Skeletal muscle tissue (tissue), 4 donors: ENCODE measurements around the gene SKP2. TPM values are rescaled to one million over a fixed set of nuclear protein-coding genes. Genes with fewer than 3 reads are reported as not detected.
"Not testable (repeated sequence)": the region's sequence is repeated elsewhere in the genome, so short reads cannot be mapped to it uniquely, and the experiment has no call there.

Source experiments
- H3K27ac ChIP-seq: one replicate; pipeline ENCODE4 v1.7.0; 2013; ENCODE audit warnings: mild to moderate bottlenecking, low read depth, low read length, inconsistent platforms
- H3K27me3 ChIP-seq, 3 donors: one replicate each; pipeline ENCODE4 v1.7.0; 2013; ENCODE audit warnings: low read length in 3 of 3; ENCODE audit not compliant: control insufficient read depth in 3 of 3, insufficient read depth in 3 of 3
- H3K36me3 ChIP-seq, 3 donors: one replicate each; pipeline ENCODE4 v1.7.0; 2013; ENCODE audit warnings: low read length in 3 of 3; ENCODE audit not compliant: control insufficient read depth in 3 of 3, insufficient read depth in 3 of 3
- H3K4me1 ChIP-seq, 3 donors: one replicate each; pipeline ENCODE4 v1.7.0; 2013; ENCODE audit warnings: low read length in 3 of 3, mild to moderate bottlenecking in 3 of 3; ENCODE audit not compliant: control insufficient read depth in 3 of 3, insufficient read depth in 3 of 3
- H3K4me3 ChIP-seq, 3 donors: one replicate each; pipeline ENCODE4 v1.7.0; 2013; ENCODE audit warnings: low read length in 3 of 3
- H3K9ac ChIP-seq, 3 donors: one replicate each; pipeline ENCODE4 v1.7.0; 2013; ENCODE audit warnings: low read length in 3 of 3, mild to moderate bottlenecking in 3 of 3, moderate library complexity in 2 of 3, low read depth in 1 of 3
- H3K9me3 ChIP-seq, 3 donors: one replicate each; pipeline ENCODE4 v1.7.0; 2013; ENCODE audit warnings: low read length in 3 of 3; ENCODE audit not compliant: control insufficient read depth in 3 of 3
- total RNA-seq: library from RNA; depleted of rRNA; stranded (reverse); fragments of >200 nt; gene quantifications from one replicate; pipeline ENCODE4 v1.2.3, GENCODE V29; 2014
- donor health status: Osteomylitis.

SKP2 gene
- total RNA-seq, 1 donor from 2014 or later = 34.4 TPM

GRCh38 chr5:36193746-36194145, 41.8 kb downstream of the SKP2 start:
- Histone ChIP-seq H3K4me1 (no peaks in the 10 kb centered on the region), H3K36me3 (peaks cover 8 to 43% (median 26%) of the 10 kb centered on the region in 3 donors), H3K27me3 (no peaks in the 10 kb centered on the region), H3K9ac (no peak overlapping the region), H3K27ac (no peak overlapping the region), H3K4me3 (no peak overlapping the region), H3K9me3 (no peaks in the 10 kb centered on the region)

- Histone ChIP-seq H3K4me1 (no peaks in the 10 kb centered on the region), H3K36me3 (peaks cover 12 to 46% (median 42%) of the 10 kb centered on the region in 3 donors), H3K9ac (no peak overlapping the region), H3K27me3 (no peaks in the 10 kb centered on the region), H3K27ac (no peak overlapping the region), H3K9me3 (no peaks in the 10 kb centered on the region), H3K4me3 (no peak overlapping the region)
Observed at GRCh38 chr5:36198281-36198680, 46.4 kb downstream of the SKP2 start.

- peaks cover 12 to 46% (median 44%) of the 10 kb centered on the region in 3 donors for H3K36me3 ChIP-seq
- H3K4me3 ChIP-seq, H3K27me3 ChIP-seq, H3K4me1 ChIP-seq, H3K9ac ChIP-seq, H3K9me3 ChIP-seq, H3K27ac ChIP-seq: not testable (repeated sequence)
Observed at GRCh38 chr5:36198783-36199182, 46.9 kb downstream of the SKP2 start.

GRCh38 chr5:36199620-36200019, 47.7 kb downstream of the SKP2 start:
- Histone ChIP-seq H3K27me3 (no peaks in the 10 kb centered on the region), H3K9ac (no peak overlapping the region), H3K36me3 (peaks cover 12 to 44% (median 42%) of the 10 kb centered on the region in 3 donors), H3K9me3 (no peaks in the 10 kb centered on the region), H3K27ac (no peak overlapping the region), H3K4me1 (no peaks in the 10 kb centered on the region), H3K4me3 (no peak overlapping the region)

- Histone ChIP-seq H3K4me1 (no peaks in the 10 kb centered on the region), H3K27me3 (no peaks in the 10 kb centered on the region), H3K36me3 (peaks cover 14 to 39% (median 34%) of the 10 kb centered on the region in 3 donors), H3K27ac (no peak overlapping the region), H3K4me3 (no peak overlapping the region), H3K9ac (no peak overlapping the region), H3K9me3 (no peaks in the 10 kb centered on the region)
Observed at GRCh38 chr5:36200513-36200912, 48.6 kb downstream of the SKP2 start.

GRCh38 chr5:36202521-36202961, 50.6 kb downstream of the SKP2 start:
- H3K9me3 ChIP-seq = no peaks in the 10 kb centered on the region
- no peak overlapping the region for H3K4me3 ChIP-seq
- H3K4me1 ChIP-seq = no peaks in the 10 kb centered on the region
- no peaks in the 10 kb centered on the region for H3K27me3 ChIP-seq
- no peak overlapping the region for H3K27ac ChIP-seq
- no peak overlapping the region for H3K9ac ChIP-seq
- peaks cover 7 to 34% (median 24%) of the 10 kb centered on the region in 3 donors for H3K36me3 ChIP-seq

GRCh38 chr5:36205329-36205728, 53.4 kb downstream of the SKP2 start:
- no peaks in the 10 kb centered on the region for H3K9me3 ChIP-seq
- no peak overlapping the region for H3K27ac ChIP-seq
- H3K4me1 ChIP-seq = no peaks in the 10 kb centered on the region
- no peak overlapping the region for H3K9ac ChIP-seq
- H3K4me3 ChIP-seq = no peak overlapping the region
- no peaks in the 10 kb centered on the region for H3K27me3 ChIP-seq
- peaks cover 4 to 25% (median 16%) of the 10 kb centered on the region in 3 donors for H3K36me3 ChIP-seq

- peaks cover 4 to 23% (median 21%) of the 10 kb centered on the region in 3 donors for H3K36me3 ChIP-seq
- no peak overlapping the region for H3K9ac ChIP-seq
- no peaks in the 10 kb centered on the region for H3K27me3 ChIP-seq
- H3K4me1 ChIP-seq = no peaks in the 10 kb centered on the region
- no peaks in the 10 kb centered on the region for H3K9me3 ChIP-seq
- no peak overlapping the region for H3K27ac ChIP-seq
- no peak overlapping the region for H3K4me3 ChIP-seq
Observed at GRCh38 chr5:36206913-36207312, 55.0 kb downstream of the SKP2 start.

- Histone ChIP-seq H3K27ac (no peak overlapping the region), H3K4me1 (no peaks in the 10 kb centered on the region), H3K27me3 (no peaks in the 10 kb centered on the region), H3K36me3 (peaks cover 6 to 32% (median 29%) of the 10 kb centered on the region in 3 donors), H3K9me3 (no peaks in the 10 kb centered on the region), H3K9ac (no peak overlapping the region), H3K4me3 (no peak overlapping the region)
Observed at GRCh38 chr5:36208786-36209185, 56.9 kb downstream of the SKP2 start.

GRCh38 chr5:36209664-36210063, 57.8 kb downstream of the SKP2 start:
- Histone ChIP-seq H3K4me3 (no peak overlapping the region), H3K4me1 (no peaks in the 10 kb centered on the region), H3K36me3 (peaks cover 6 to 32% (median 31%) of the 10 kb centered on the region in 3 donors)

More at GRCh38 chr5:36209664-36210063, 57.8 kb downstream of the SKP2 start:
- Histone ChIP-seq H3K9me3 (no peaks in the 10 kb centered on the region), H3K9ac (no peak overlapping the region), H3K27me3 (no peaks in the 10 kb centered on the region), H3K27ac (no peak overlapping the region)
